HepG2 (cell line): ENCODE data around the gene CTSZ. TPM values are rescaled to one million over a fixed set of nuclear protein-coding genes. Genes with fewer than 3 reads are reported as not detected.

Source experiments
- HDAC2 ChIP-seq: sonication (generic); formaldehyde crosslinking; IDR thresholded peaks from 2 replicates; pipeline ENCODE4 v1.4.0; 2020; ENCODE audit warnings: missing genetic modification reagents
- HMGXB3 ChIP-seq: sonication (generic); formaldehyde crosslinking; IDR thresholded peaks from 2 replicates; pipeline ENCODE4 v1.4.0; 2020; ENCODE audit warnings: missing genetic modification reagents, borderline replicate concordance
- RBAK ChIP-seq: sonication (generic); formaldehyde crosslinking; IDR thresholded peaks from 2 replicates; pipeline ENCODE4 v1.5.1; 2020; ENCODE audit warnings: mild to moderate bottlenecking, missing genetic modification reagents
- SOX5 ChIP-seq: IDR thresholded peaks from 2 replicates; pipeline ENCODE4 v1.6.1; 2016; ENCODE audit warnings: borderline replicate concordance
- TBX2 ChIP-seq: sonication (generic); formaldehyde crosslinking; IDR thresholded peaks from 2 replicates; pipeline ENCODE4 v1.5.0; 2020; ENCODE audit warnings: missing genetic modification reagents, mild to moderate bottlenecking, borderline replicate concordance
- TEAD2 ChIP-seq: sonication (generic); formaldehyde crosslinking; IDR thresholded peaks from 2 replicates; pipeline ENCODE4 v1.9.0; 2021; ENCODE audit warnings: missing genetic modification reagents
- ZHX2 ChIP-seq, 2 experiments: sonication (generic) in 1 of 2; formaldehyde crosslinking in 1 of 2; IDR thresholded peaks; 2 replicates each; pipeline versions ENCODE4 v1.6.1 to v1.9.0; 2014 to 2022; ENCODE audit warnings: antibody characterized with exemption in 1 of 2, borderline replicate concordance in 1 of 2, inconsistent platforms in 1 of 2, low read depth in 1 of 2, missing genetic modification reagents in 1 of 2
- ZSCAN30 ChIP-seq: sonication (generic); formaldehyde crosslinking; IDR thresholded peaks from 2 replicates; pipeline ENCODE4 v1.5.0; 2020; ENCODE audit warnings: mild to moderate bottlenecking, missing genetic modification reagents
- polyA plus RNA-seq, 8 experiments: library from polyadenylated mRNA; depleted of rRNA in 3 of 8; stranded (reverse) in 7 of 8; unstranded in 1 of 8; fragments of >200 nt; fragmentation: Illumina TruSeq in 4 of 8; extraction: Trizol in 4 of 8; gene quantifications; 2 replicates each; pipeline versions ENCODE4 v1.2.1 to v1.2.3, GENCODE V29; 2011 to 2016; ENCODE audit warnings: low read depth in 4 of 8, missing spikeins in 1 of 8, mixed read lengths in 1 of 8; ENCODE audit not compliant: insufficient read depth in 1 of 8
- total RNA-seq, 5 experiments: library from RNA; depleted of rRNA; stranded (reverse); fragments of >200 nt; fragmentation: Illumina TruSeq; extraction: Trizol; gene quantifications; 2 replicates each; pipeline ENCODE4 v1.2.3, GENCODE V29; 2016; ENCODE audit warnings: low read depth in 1 of 5

The CTSZ gene
- total and polyA plus RNA-seq, 2 of the 13 experiments (the other 11 are each of a cell fraction or from before 2014, with no cell fraction given), result 0.33 TPM; not detected in 1

- TF ChIP-seq RBAK (CRISPR knock-in tag), result no peak
- peak; percentile 43; the same call in 1 of the 2 replicates for TF ChIP-seq ZHX2 (IDR thresholded peaks at IDR 0.05; ENCODE audit: low read depth)
- TF ChIP-seq ZHX2 (CRISPR knock-in tag; IDR thresholded peaks at IDR 0.05; ENCODE audit: borderline replicate concordance), result no peak
- TF ChIP-seq SOX5 (CRISPR knock-in tag), result peak; percentile 62; the same call in 1 of the 2 replicates
- TF ChIP-seq ZSCAN30 (CRISPR knock-in tag), result no peak
- no peak for TF ChIP-seq HMGXB3 (CRISPR knock-in tag)
- TF ChIP-seq TBX2, result no peak
- 0 out of 2 replicates have a peak, but pooled peaks have one; percentile 14 for TF ChIP-seq HDAC2 (CRISPR knock-in tag)
- no peak for TF ChIP-seq TEAD2
Measured at GRCh38 chr20:58991715-58992114, 15.3 kb downstream of the CTSZ start (continued).
